ENCODE measurements around the gene ATG4C. TPM values are rescaled to one million over a fixed set of nuclear protein-coding genes. Genes with fewer than 3 reads are reported as not detected.
"Not testable (repeated sequence)": the region's sequence is repeated elsewhere in the genome, so short reads cannot be mapped to it uniquely, and the experiment has no call there.

The ATG4C gene
- polyA plus RNA-seq, 3 donors = 19.7 to 20.5 (median 20.3) TPM

- DNase-seq (ENCODE audit: low read depth in 3 of 3, low spot score in 2 of 3) = no peak
Measured at GRCh38 chr1:62774006-62774405, 9.9 kb upstream of the ATG4C start.

- DNase-seq (ENCODE audit: low read depth in 3 of 3, low spot score in 2 of 3) = no peak
Measured at GRCh38 chr1:62774971-62775595, 8.8 kb upstream of the ATG4C start.

GRCh38 chr1:62778208-62778607 is 5.7 kb upstream of the ATG4C start:
- DNase-seq (ENCODE audit: low read depth in 3 of 3, low spot score in 2 of 3) = no peak

- no peak for DNase-seq (ENCODE audit: low read depth in 3 of 3, low spot score in 2 of 3)
Measured at GRCh38 chr1:62781841-62782543, 1.9 kb upstream of the ATG4C start.

- not testable (repeated sequence) for DNase-seq (ENCODE audit: low read depth in 3 of 3, low spot score in 2 of 3)
Measured at GRCh38 chr1:62782544-62783212, 1.3 kb upstream of the ATG4C start.

- no peak for DNase-seq (ENCODE audit: low read depth in 3 of 3, low spot score in 2 of 3)
Measured at GRCh38 chr1:62784509-62785365, 805 bp downstream of the ATG4C start.

- no peak for DNase-seq (ENCODE audit: low read depth in 3 of 3, low spot score in 2 of 3)
Measured at GRCh38 chr1:62790716-62791115, 6.8 kb downstream of the ATG4C start.

GRCh38 chr1:62794053-62794452 is 10.1 kb downstream of the ATG4C start:
- no peak for DNase-seq (ENCODE audit: low read depth in 3 of 3, low spot score in 2 of 3)

GRCh38 chr1:62796221-62796620 is 12.3 kb downstream of the ATG4C start:
- no peak for DNase-seq (ENCODE audit: low read depth in 3 of 3, low spot score in 2 of 3)

- no peak for DNase-seq (ENCODE audit: low read depth in 3 of 3, low spot score in 2 of 3)
Measured at GRCh38 chr1:62799688-62800087, 15.8 kb downstream of the ATG4C start.

GRCh38 chr1:62800281-62800680 is 16.3 kb downstream of the ATG4C start:
- DNase-seq (ENCODE audit: low read depth in 3 of 3, low spot score in 2 of 3) = no peak

GRCh38 chr1:62800825-62801306 is 16.9 kb downstream of the ATG4C start:
- DNase-seq (ENCODE audit: low read depth in 3 of 3, low spot score in 2 of 3) = no peak

GRCh38 chr1:62809788-62810187 is 25.9 kb downstream of the ATG4C start:
- DNase-seq (ENCODE audit: low read depth in 3 of 3, low spot score in 2 of 3) = no peak

- DNase-seq (ENCODE audit: low read depth in 3 of 3, low spot score in 2 of 3) = no peak
Measured at GRCh38 chr1:62810420-62811274, 26.7 kb downstream of the ATG4C start.

- DNase-seq (ENCODE audit: low read depth in 3 of 3, low spot score in 2 of 3) = no peak
Measured at GRCh38 chr1:62823556-62823955, 39.6 kb downstream of the ATG4C start.

- DNase-seq (ENCODE audit: low read depth in 3 of 3, low spot score in 2 of 3) = no peak
Measured at GRCh38 chr1:62826901-62827300, 43.0 kb downstream of the ATG4C start.

- DNase-seq (ENCODE audit: low read depth in 3 of 3, low spot score in 2 of 3) = not testable (repeated sequence)
Measured at GRCh38 chr1:62827786-62828185, 43.9 kb downstream of the ATG4C start.

- no peak for DNase-seq (ENCODE audit: low read depth in 3 of 3, low spot score in 2 of 3)
Measured at GRCh38 chr1:62832276-62832675, 48.3 kb downstream of the ATG4C start.

- no peak for DNase-seq (ENCODE audit: low read depth in 3 of 3, low spot score in 2 of 3)
Measured at GRCh38 chr1:62833529-62833928, 49.6 kb downstream of the ATG4C start.

- DNase-seq (ENCODE audit: low read depth in 3 of 3, low spot score in 2 of 3) = no peak
Measured at GRCh38 chr1:62834400-62834961, 50.5 kb downstream of the ATG4C start.
